Neural cell (in vitro differentiated cells): Measurements from ENCODE around the gene NOP9. TPM values are rescaled to one million over a fixed set of nuclear protein-coding genes. Genes with fewer than 3 reads are reported as not detected.

Experiments used
- H2AFZ ChIP-seq: fragments of 200-600, 300-800 bp; sonication (generic), shearing (Covaris generic); 2 replicates; pipeline ENCODE4 v1.6.0; 2014; ENCODE audit warnings: low read depth, mild to moderate bottlenecking, antibody characterized with exemption, low read length, moderate library complexity
- H3F3A ChIP-seq: fragments of 200-600 bp; shearing (Covaris generic); 2 replicates; pipeline ENCODE4 v1.6.1; 2016; ENCODE audit warnings: mild to moderate bottlenecking, moderate library complexity, mixed read lengths, antibody characterized with exemption, low read length; ENCODE audit not compliant: insufficient read depth, poor library complexity, severe bottlenecking
- H3K27ac ChIP-seq: fragments of 200-600, 300-800 bp; sonication (generic), shearing (Covaris generic); 2 replicates; pipeline ENCODE4 v1.5.1; 2014; ENCODE audit warnings: mild to moderate bottlenecking, low read length, moderate library complexity
- H3K27me3 ChIP-seq: fragments of 300-800, 200-600 bp; sonication (generic), shearing (Covaris generic); 2 replicates; pipeline ENCODE4 v1.6.0; 2014; ENCODE audit warnings: mild to moderate bottlenecking, low read depth, low read length, moderate library complexity; ENCODE audit not compliant: insufficient read depth
- H3K36me3 ChIP-seq: fragments of 300-800, 200-600 bp; sonication (generic), shearing (Covaris generic); 2 replicates; pipeline ENCODE4 v1.5.1; 2014; ENCODE audit warnings: mild to moderate bottlenecking, antibody characterized with exemption, low read length, moderate library complexity; ENCODE audit not compliant: insufficient read depth
- H3K4me2 ChIP-seq: fragments of 300-800, 200-600 bp; sonication (generic), shearing (Covaris generic); 2 replicates; pipeline ENCODE4 v1.6.0; 2014; ENCODE audit warnings: mild to moderate bottlenecking, low read length
- H3K4me3 ChIP-seq: fragments of 300-800, 200-600 bp; sonication (generic), shearing (Covaris generic); 2 replicates; pipeline ENCODE4 v1.5.1; 2014; ENCODE audit warnings: mild to moderate bottlenecking, low read length, moderate library complexity
- H3K79me2 ChIP-seq: fragments of 200-600 bp; shearing (Covaris generic); replicated peaks from 2 replicates; pipeline ENCODE4 v1.6.0; 2014; ENCODE audit warnings: mild to moderate bottlenecking, low read length, moderate library complexity; ENCODE audit not compliant: insufficient read depth
- H3K9ac ChIP-seq: fragments of 300-800, 200-600 bp; sonication (generic), shearing (Covaris generic); 2 replicates; pipeline ENCODE4 v1.6.1; 2016; ENCODE audit warnings: mild to moderate bottlenecking, low read length, mixed read lengths
- H3K9me2 ChIP-seq: fragments of 200-600 bp; shearing (Covaris generic); 2 replicates; pipeline ENCODE4 v1.6.1; 2016; ENCODE audit warnings: mild to moderate bottlenecking, low read length, mixed read lengths; ENCODE audit not compliant: insufficient read depth
- H3K9me3 ChIP-seq: fragments of 200-600, 300-800 bp; sonication (generic), shearing (Covaris generic); 2 replicates; pipeline ENCODE4 v1.6.1; 2016; ENCODE audit warnings: mild to moderate bottlenecking, mixed run types, low read length, moderate library complexity, mixed read lengths
- H4K20me1 ChIP-seq: fragments of 200-600 bp; shearing (Covaris generic); 2 replicates; pipeline ENCODE4 v1.6.1; 2016; ENCODE audit warnings: mild to moderate bottlenecking, mixed run types; ENCODE audit not compliant: insufficient read depth
- EP300 ChIP-seq: fragments of 450-650 bp; conservative IDR thresholded peaks from 2 replicates; pipeline ENCODE4 v1.6.1; 2014; ENCODE audit warnings: antibody characterized with exemption, mild to moderate bottlenecking, moderate library complexity; ENCODE audit not compliant: poor library complexity, severe bottlenecking
- EZH2 ChIP-seq: fragments of 200-600, 300-800 bp; shearing (Covaris generic), sonication (generic); IDR thresholded peaks from 2 replicates; pipeline ENCODE4 v1.6.1; 2014; ENCODE audit warnings: antibody characterized with exemption, low read length, borderline replicate concordance, mild to moderate bottlenecking; ENCODE audit not compliant: insufficient read depth, poor library complexity, severe bottlenecking
- MXI1 ChIP-seq: fragments of 450-650 bp; conservative IDR thresholded peaks from 2 replicates; pipeline ENCODE4 v1.6.1; 2014; ENCODE audit warnings: antibody characterized with exemption, mild to moderate bottlenecking; ENCODE audit not compliant: poor library complexity, severe bottlenecking
- POLR2AphosphoS5 ChIP-seq: IDR thresholded peaks from 2 replicates; pipeline ENCODE4 v1.6.1; 2012
- RAD21 ChIP-seq: fragments of 450-650 bp; conservative IDR thresholded peaks from 2 replicates; pipeline ENCODE4 v1.6.1; 2014; ENCODE audit warnings: antibody characterized with exemption, mild to moderate bottlenecking, moderate library complexity
- SMC3 ChIP-seq: fragments of 450-650 bp; conservative IDR thresholded peaks from 2 replicates; pipeline ENCODE4 v1.6.1; 2014; ENCODE audit warnings: antibody characterized with exemption, mild to moderate bottlenecking, moderate library complexity; ENCODE audit not compliant: poor library complexity
- TAF1 ChIP-seq: IDR thresholded peaks from 2 replicates; pipeline ENCODE4 v1.6.1; 2012; ENCODE audit warnings: low read depth
- polyA plus RNA-seq: library from polyadenylated mRNA; depleted of rRNA; stranded (reverse); fragments of >200 nt; gene quantifications from 2 replicates; pipeline ENCODE4 v1.2.3, GENCODE V29; 2014
- TF ChIP-seq, protein P1 (sequence below): IDR thresholded peaks from 2 replicates; pipeline ENCODE4 v1.6.1; 2012; ENCODE audit warnings: borderline replicate concordance
- TF ChIP-seq, protein P2 (sequence below): fragments of 450-650 bp; IDR thresholded peaks from 2 replicates; pipeline ENCODE4 v1.5.1; 2014; ENCODE audit warnings: antibody characterized with exemption, mild to moderate bottlenecking, moderate library complexity; ENCODE audit not compliant: poor library complexity, severe bottlenecking

NOP9 gene
- polyA plus RNA-seq, 1 donor from 2014 or later = 13.0 TPM

DNA sequence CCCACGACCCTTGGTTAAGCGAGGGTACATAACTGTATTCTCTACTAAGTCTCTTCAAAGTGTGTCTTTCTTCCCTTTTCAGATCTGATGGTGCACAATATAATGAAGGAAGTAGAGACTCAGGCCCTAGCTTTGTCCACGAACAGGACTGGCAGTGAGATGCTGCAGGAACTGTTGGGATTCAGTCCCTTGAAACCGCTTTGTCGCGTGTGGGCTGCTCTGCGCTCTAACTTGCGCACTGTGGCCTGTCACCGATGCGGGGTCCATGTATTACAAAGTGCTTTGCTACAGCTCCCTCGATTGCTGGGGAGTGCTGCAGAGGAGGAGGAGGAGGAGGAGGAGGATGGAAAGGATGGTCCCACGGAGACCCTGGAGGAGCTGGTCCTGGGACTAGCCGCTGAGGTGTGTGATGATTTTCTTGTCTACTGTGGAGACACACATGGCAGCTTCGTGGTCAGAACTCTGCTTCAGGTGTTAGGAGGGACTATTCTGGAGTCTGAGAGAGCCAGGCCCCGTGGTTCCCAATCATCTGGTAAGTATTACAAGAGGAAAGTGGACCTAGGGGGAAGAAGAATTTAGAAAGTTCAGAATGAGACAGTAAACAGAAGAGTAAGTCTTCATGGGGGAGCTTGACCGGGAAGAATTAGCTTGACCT, 803 bp downstream of the NOP9 start:
- TF ChIP-seq, protein P1, sequence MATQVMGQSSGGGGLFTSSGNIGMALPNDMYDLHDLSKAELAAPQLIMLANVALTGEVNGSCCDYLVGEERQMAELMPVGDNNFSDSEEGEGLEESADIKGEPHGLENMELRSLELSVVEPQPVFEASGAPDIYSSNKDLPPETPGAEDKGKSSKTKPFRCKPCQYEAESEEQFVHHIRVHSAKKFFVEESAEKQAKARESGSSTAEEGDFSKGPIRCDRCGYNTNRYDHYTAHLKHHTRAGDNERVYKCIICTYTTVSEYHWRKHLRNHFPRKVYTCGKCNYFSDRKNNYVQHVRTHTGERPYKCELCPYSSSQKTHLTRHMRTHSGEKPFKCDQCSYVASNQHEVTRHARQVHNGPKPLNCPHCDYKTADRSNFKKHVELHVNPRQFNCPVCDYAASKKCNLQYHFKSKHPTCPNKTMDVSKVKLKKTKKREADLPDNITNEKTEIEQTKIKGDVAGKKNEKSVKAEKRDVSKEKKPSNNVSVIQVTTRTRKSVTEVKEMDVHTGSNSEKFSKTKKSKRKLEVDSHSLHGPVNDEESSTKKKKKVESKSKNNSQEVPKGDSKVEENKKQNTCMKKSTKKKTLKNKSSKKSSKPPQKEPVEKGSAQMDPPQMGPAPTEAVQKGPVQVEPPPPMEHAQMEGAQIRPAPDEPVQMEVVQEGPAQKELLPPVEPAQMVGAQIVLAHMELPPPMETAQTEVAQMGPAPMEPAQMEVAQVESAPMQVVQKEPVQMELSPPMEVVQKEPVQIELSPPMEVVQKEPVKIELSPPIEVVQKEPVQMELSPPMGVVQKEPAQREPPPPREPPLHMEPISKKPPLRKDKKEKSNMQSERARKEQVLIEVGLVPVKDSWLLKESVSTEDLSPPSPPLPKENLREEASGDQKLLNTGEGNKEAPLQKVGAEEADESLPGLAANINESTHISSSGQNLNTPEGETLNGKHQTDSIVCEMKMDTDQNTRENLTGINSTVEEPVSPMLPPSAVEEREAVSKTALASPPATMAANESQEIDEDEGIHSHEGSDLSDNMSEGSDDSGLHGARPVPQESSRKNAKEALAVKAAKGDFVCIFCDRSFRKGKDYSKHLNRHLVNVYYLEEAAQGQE = no peak
- TF ChIP-seq, protein P2, sequence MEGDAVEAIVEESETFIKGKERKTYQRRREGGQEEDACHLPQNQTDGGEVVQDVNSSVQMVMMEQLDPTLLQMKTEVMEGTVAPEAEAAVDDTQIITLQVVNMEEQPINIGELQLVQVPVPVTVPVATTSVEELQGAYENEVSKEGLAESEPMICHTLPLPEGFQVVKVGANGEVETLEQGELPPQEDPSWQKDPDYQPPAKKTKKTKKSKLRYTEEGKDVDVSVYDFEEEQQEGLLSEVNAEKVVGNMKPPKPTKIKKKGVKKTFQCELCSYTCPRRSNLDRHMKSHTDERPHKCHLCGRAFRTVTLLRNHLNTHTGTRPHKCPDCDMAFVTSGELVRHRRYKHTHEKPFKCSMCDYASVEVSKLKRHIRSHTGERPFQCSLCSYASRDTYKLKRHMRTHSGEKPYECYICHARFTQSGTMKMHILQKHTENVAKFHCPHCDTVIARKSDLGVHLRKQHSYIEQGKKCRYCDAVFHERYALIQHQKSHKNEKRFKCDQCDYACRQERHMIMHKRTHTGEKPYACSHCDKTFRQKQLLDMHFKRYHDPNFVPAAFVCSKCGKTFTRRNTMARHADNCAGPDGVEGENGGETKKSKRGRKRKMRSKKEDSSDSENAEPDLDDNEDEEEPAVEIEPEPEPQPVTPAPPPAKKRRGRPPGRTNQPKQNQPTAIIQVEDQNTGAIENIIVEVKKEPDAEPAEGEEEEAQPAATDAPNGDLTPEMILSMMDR = no peak
- TF ChIP-seq MXI1 (no peak), POLR2AphosphoS5 (no peak), RAD21 (no peak), TAF1 (no peak), SMC3 (no peak), EP300 (no peak), EZH2 (no peak)
- H3K27ac ChIP-seq = peak overlapping the region; percentile 42

DNA sequence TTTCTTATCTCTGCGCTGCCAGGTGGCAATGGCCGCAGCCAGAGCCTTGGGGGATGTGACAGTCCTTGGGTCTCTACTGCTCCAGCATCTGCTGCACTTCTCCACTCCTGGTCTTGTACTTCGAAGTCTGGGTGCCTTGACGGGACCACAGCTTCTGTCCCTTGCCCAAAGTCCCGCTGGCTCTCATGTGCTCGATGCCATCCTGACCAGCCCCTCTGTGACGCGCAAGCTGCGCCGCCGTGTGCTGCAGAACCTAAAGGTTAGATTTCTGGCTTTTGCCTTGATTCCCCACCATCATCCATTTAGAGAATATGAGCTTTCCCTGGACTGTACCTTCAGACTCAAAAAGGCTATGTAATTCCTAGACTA, 4.4 kb downstream of the NOP9 start:
- H3K27me3 ChIP-seq = no peaks in the 10 kb centered on the region

More for the DNA sequence above, 803 bp downstream of the NOP9 start:
- Histone ChIP-seq H3F3A (no peaks in the 10 kb centered on the region), H3K79me2 (no peaks in the 10 kb centered on the region), H3K9me2 (no peaks in the 10 kb centered on the region), H2AFZ (peak overlapping the region; percentile 91), H4K20me1 (no peaks in the 10 kb centered on the region), H3K9me3 (no peaks in the 10 kb centered on the region), H3K27me3 (no peaks in the 10 kb centered on the region), H3K36me3 (no peaks in the 10 kb centered on the region), H3K9ac (peak overlapping the region; percentile 70), H3K4me3 (peak overlapping the region; percentile 97), H3K4me2 (peak overlapping the region; percentile 68)

More for the DNA sequence above, 4.4 kb downstream of the NOP9 start:
- H2AFZ ChIP-seq = no peak overlapping the region
- no peaks in the 10 kb centered on the region for H3K36me3 ChIP-seq
- H4K20me1 ChIP-seq = no peaks in the 10 kb centered on the region
- no peak for TF ChIP-seq SMC3
- TF ChIP-seq POLR2AphosphoS5 = no peak
- TF ChIP-seq MXI1 = no peak
- no peak for TF ChIP-seq EZH2
- TF ChIP-seq EP300 = no peak
- no peak for TF ChIP-seq TAF1
- TF ChIP-seq, protein P2 = no peak
- TF ChIP-seq RAD21 = no peak
- TF ChIP-seq, protein P1 = no peak
- no peak overlapping the region for H3K4me3 ChIP-seq
- H3K4me2 ChIP-seq = no peak overlapping the region
- H3F3A ChIP-seq = no peaks in the 10 kb centered on the region
- no peaks in the 10 kb centered on the region for H3K9me2 ChIP-seq
- H3K9me3 ChIP-seq = no peaks in the 10 kb centered on the region
- no peaks in the 10 kb centered on the region for H3K79me2 ChIP-seq
- no peak overlapping the region for H3K27ac ChIP-seq
- H3K9ac ChIP-seq = no peak overlapping the region
